SK-N-SH (cell line): ENCODE data around the gene MYH10. TPM values are rescaled to one million over a fixed set of nuclear protein-coding genes. Genes with fewer than 3 reads are reported as not detected.

Source experiments
- CTCF ChIA-PET: fragments of 300-600, 350-600 bp; formaldehyde crosslinking; extraction: SDS; loops from one replicate; lab custom pipeline; 2021; lab: Yijun Ruan, JAX
- POLR2A ChIA-PET: fragments of 350-600 bp; sonication (Branson Sonifier 250); formaldehyde crosslinking; extraction: SDS; loops from one replicate; lab custom pipeline; 2020; ENCODE audit warnings: antibody characterized with exemption, inconsistent platforms; lab: Yijun Ruan, JAX
- DNase-seq: peaks from one replicate; pipeline ENCODE4 v3.0.0; 2012
- H2AFZ ChIP-seq: fragments of 200-600 bp; sonication (generic); 2 replicates; pipeline ENCODE4 v1.8.1; 2016; ENCODE audit warnings: antibody characterized with exemption, mild to moderate bottlenecking, low read depth
- H3F3A ChIP-seq: fragments of 200-600 bp; sonication (generic); replicated peaks from 2 replicates; pipeline ENCODE3; 2016; ENCODE audit warnings: antibody characterized with exemption, mild to moderate bottlenecking; ENCODE audit not compliant: insufficient read depth
- H3K27ac ChIP-seq, 2 experiments: fragments of 200-500 bp in 1 of 2; fragments of 200-600 bp in 1 of 2; sonication (Bioruptor generic) in 1 of 2; sonication (generic), shearing (Covaris generic) in 1 of 2; 2 replicates each; pipeline versions ENCODE4 v1.5.1 to v1.6.1; 2014 to 2016; ENCODE audit warnings: low read depth in 2 of 2, inconsistent platforms in 1 of 2, low read length in 1 of 2, mild to moderate bottlenecking in 1 of 2, mixed read lengths in 1 of 2
- H3K27me3 ChIP-seq: fragments of 200-600 bp; sonication (generic), shearing (Covaris generic); 2 replicates; pipeline ENCODE4 v1.6.1; 2016; ENCODE audit warnings: mixed run types; ENCODE audit not compliant: insufficient read depth
- H3K36me3 ChIP-seq, 2 experiments: fragments of 200-500 bp in 1 of 2; fragments of 200-600 bp in 1 of 2; sonication (Bioruptor generic) in 1 of 2; sonication (generic) in 1 of 2; replicated peaks in 1 of 2; 2 replicates each; pipeline versions ENCODE3 to v1.5.1; 2014 to 2016; ENCODE audit warnings: low read length in 1 of 2, mild to moderate bottlenecking in 1 of 2; ENCODE audit not compliant: insufficient read depth in 2 of 2, control insufficient read depth in 1 of 2
- H3K4me1 ChIP-seq, 2 experiments: fragments of 200-500 bp in 1 of 2; fragments of 200-600 bp in 1 of 2; sonication (Bioruptor generic) in 1 of 2; sonication (generic), shearing (Covaris generic) in 1 of 2; 2 replicates each; pipeline versions ENCODE4 v1.5.1 to v1.6.1; 2014 to 2016; ENCODE audit warnings: low read depth in 1 of 2, low read length in 1 of 2, mixed run types in 1 of 2; ENCODE audit not compliant: insufficient read depth in 2 of 2, control insufficient read depth in 1 of 2
- H3K4me2 ChIP-seq: fragments of 200-600 bp; sonication (generic), shearing (Covaris generic); 2 replicates; pipeline ENCODE4 v1.6.1; 2017; ENCODE audit warnings: mixed run types
- H3K4me3 ChIP-seq, 2 experiments: fragments of 200-500 bp in 1 of 2; fragments of 200-600 bp in 1 of 2; sonication (Bioruptor generic) in 1 of 2; sonication (generic), shearing (Covaris generic) in 1 of 2; 2 replicates each; pipeline versions ENCODE4 v1.5.1 to v1.8.1; 2014 to 2016; ENCODE audit warnings: low read depth in 2 of 2, inconsistent platforms in 1 of 2, low read length in 1 of 2, mild to moderate bottlenecking in 1 of 2, mixed read lengths in 1 of 2, moderate library complexity in 1 of 2
- H3K79me2 ChIP-seq: fragments of 200-600 bp; sonication (generic); 2 replicates; pipeline ENCODE4 v1.8.1; 2017; ENCODE audit warnings: mild to moderate bottlenecking; ENCODE audit not compliant: insufficient read depth
- H3K9ac ChIP-seq: fragments of 200-600 bp; sonication (generic); 2 replicates; pipeline ENCODE4 v1.6.1; 2017; ENCODE audit warnings: mixed run types
- H3K9me2 ChIP-seq: fragments of 200-600 bp; sonication (generic); 2 replicates; pipeline ENCODE4 v1.6.1; 2017; ENCODE audit warnings: mixed run types
- H3K9me3 ChIP-seq: fragments of 200-600 bp; sonication (generic); 2 replicates; pipeline ENCODE4 v1.6.1; 2017; ENCODE audit warnings: mixed run types, mild to moderate bottlenecking, moderate library complexity
- H4K20me1 ChIP-seq: fragments of 200-600 bp; sonication (generic); 2 replicates; pipeline ENCODE4 v1.6.1; 2017; ENCODE audit warnings: mild to moderate bottlenecking, mixed run types; ENCODE audit not compliant: insufficient read depth
- EZH2phosphoT487 ChIP-seq: fragments of 200-600 bp; sonication (generic); IDR thresholded peaks from 2 replicates; pipeline ENCODE4 v1.6.1; 2017; ENCODE audit warnings: low read depth, mixed run types, mild to moderate bottlenecking, antibody characterized with exemption, moderate library complexity, borderline replicate concordance
- FOSL2 ChIP-seq: IDR thresholded peaks from 2 replicates; pipeline ENCODE4 v1.4.0; 2012; ENCODE audit warnings: low read depth, mild to moderate bottlenecking, moderate library complexity, borderline replicate concordance
- GATA2 ChIP-seq: sonication (generic); formaldehyde crosslinking; IDR thresholded peaks from 2 replicates; pipeline ENCODE4 v1.5.0; 2020; ENCODE audit warnings: mild to moderate bottlenecking, missing genetic modification reagents
- IRF3 ChIP-seq: fragments of 150-350 bp; IDR thresholded peaks from 2 replicates; pipeline ENCODE4 v1.6.1; 2016; ENCODE audit warnings: mild to moderate bottlenecking, low read depth, low read length
- MEF2A ChIP-seq: IDR thresholded peaks from 2 replicates; pipeline ENCODE4 v1.4.0; 2012; ENCODE audit warnings: low read depth, borderline replicate concordance
- NFIC ChIP-seq: IDR thresholded peaks from 2 replicates; pipeline ENCODE4 v1.4.0; 2012; ENCODE audit warnings: borderline replicate concordance
- PBX3 ChIP-seq: IDR thresholded peaks from 2 replicates; pipeline ENCODE4; 2012
- POLR2AphosphoS5 ChIP-seq: IDR thresholded peaks from 2 replicates; pipeline ENCODE4 v1.6.1; 2012; ENCODE audit warnings: low read depth, low read length
- RXRA ChIP-seq: IDR thresholded peaks from 2 replicates; pipeline ENCODE4 v1.4.0; 2012; ENCODE audit warnings: low read depth, mild to moderate bottlenecking, borderline replicate concordance
- TCF12 ChIP-seq: IDR thresholded peaks from 2 replicates; pipeline ENCODE4 v1.4.0; 2012
- TEAD4 ChIP-seq: IDR thresholded peaks from 2 replicates; pipeline ENCODE4 v1.4.0; 2012; ENCODE audit warnings: mild to moderate bottlenecking, borderline replicate concordance; ENCODE audit not compliant: insufficient read depth
- WGBS: methylation state at CpG from one replicate; pipeline ENCODE4 v1.1.6; 2017; ENCODE audit warnings: low lambda C conversion rate; 5-methylcytosine and 5-hydroxymethylcytosine counted together
- polyA plus RNA-seq, 3 experiments: library from polyadenylated mRNA; depleted of rRNA; stranded (reverse); fragments of >200 nt; gene quantifications; 2 replicates each; pipeline ENCODE4 v1.2.3, GENCODE V29; 2012
- TF ChIP-seq, protein P1 (sequence below): IDR thresholded peaks from 2 replicates; pipeline ENCODE4 v1.4.0; 2012; ENCODE audit warnings: low read depth
- TF ChIP-seq, protein P2 (sequence below): fragments of 200-600 bp; sonication (generic); IDR thresholded peaks from 2 replicates; pipeline ENCODE4 v1.6.1; 2017; ENCODE audit warnings: antibody characterized with exemption, mild to moderate bottlenecking, moderate library complexity
- TF ChIP-seq, protein P3 (sequence below): fragments of 150-350 bp; IDR thresholded peaks from 2 replicates; pipeline ENCODE4 v1.6.1; 2017; ENCODE audit warnings: antibody characterized with exemption, low read length, low read depth, borderline replicate concordance
- TF ChIP-seq, protein P4 (sequence below): IDR thresholded peaks from 2 replicates; pipeline ENCODE4 v1.6.1; 2012; ENCODE audit warnings: mild to moderate bottlenecking, low read depth, low read length, moderate library complexity

Gene MYH10
- polyA plus RNA-seq, 1 of the 3 experiments (the other 2 are of a cell fraction) = 64.2 TPM

- no peak for TF ChIP-seq IRF3
- no peak for TF ChIP-seq TCF12
- TF ChIP-seq GATA2 = no peak
- no peak for TF ChIP-seq EZH2phosphoT487
- TF ChIP-seq, all 33 proteins: peak for 0
These were observed 22.5 kb downstream of the MYH10 start (continued) for GRCh38 chr17:8608001-8608400.

DNA sequence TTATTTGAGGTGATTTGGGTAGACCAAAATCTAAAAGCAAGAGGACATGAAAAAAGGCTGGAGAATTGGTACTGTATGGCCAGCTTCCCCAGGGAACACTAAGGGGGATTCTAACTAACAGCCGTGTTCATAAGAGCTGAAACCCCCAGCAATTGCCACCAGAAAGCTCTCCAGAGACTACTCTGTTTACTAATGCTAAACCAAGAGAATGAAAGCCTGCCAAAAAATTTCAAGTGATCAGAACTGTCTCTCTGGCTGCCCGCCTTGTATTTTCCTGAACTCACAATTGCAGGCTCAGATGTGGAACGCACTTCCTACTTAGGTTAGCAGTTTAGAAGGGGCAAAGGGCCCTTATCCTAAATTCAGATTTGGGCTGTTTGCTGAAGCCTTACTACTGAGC is 24.1 kb downstream of the MYH10 start:
- no peaks in the 10 kb centered on the region for H3K27me3 ChIP-seq
- H3K79me2 ChIP-seq = peaks cover 72% of the 10 kb centered on the region
- H3K36me3 ChIP-seq = peaks cover 11 to 37% of the 10 kb centered on the region in 2 experiments
- no peak overlapping the region for H2AFZ ChIP-seq
- ChIA-PET POLR2A (no interaction called here), CTCF (interaction anchor here (1.4 kb wide), 1 partner anchor 24 kb away, joined by 6 read pairs; the partner anchor contains the start of gene MYH10)
- peaks cover 30% of the 10 kb centered on the region for H4K20me1 ChIP-seq
- no peak overlapping the region for H3K9ac ChIP-seq
- DNase-seq = no peak
- peaks cover 4% of the 10 kb centered on the region for H3F3A ChIP-seq
- peaks cover 0 to 4% of the 10 kb centered on the region in 2 experiments; a peak in 1 of 4 replicates for H3K4me1 ChIP-seq
- no peak for TF ChIP-seq PBX3
- TF ChIP-seq, all 33 proteins: peak for 0
- H3K9me2 ChIP-seq = no peaks in the 10 kb centered on the region
- no peak overlapping the region for H3K27ac ChIP-seq
- WGBS = 95% methylated on average over 3 of the region's 3 CpGs
- H3K4me3 ChIP-seq = no peak overlapping the region
- no peak overlapping the region for H3K4me2 ChIP-seq
- H3K9me3 ChIP-seq = no peaks in the 10 kb centered on the region

DNA sequence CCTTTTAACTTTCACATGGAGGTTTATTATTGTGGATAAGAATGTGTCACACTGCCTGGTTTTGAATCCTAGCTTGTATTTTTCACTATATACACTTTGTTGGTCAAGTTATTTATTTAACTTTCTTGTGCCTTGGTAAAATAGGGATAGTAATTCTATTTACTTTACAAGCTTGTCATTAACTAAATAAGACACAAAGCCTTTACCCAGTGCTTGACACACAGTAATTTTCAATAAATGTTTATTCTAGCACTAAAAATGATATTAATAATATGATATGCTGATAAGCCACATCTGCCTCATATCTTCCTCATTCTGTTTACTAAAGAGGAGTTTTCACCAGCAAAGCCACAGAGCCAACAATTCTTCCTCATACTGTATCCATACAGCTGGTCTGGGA is 27.8 kb downstream of the MYH10 start:
- H3K4me3 ChIP-seq = no peak overlapping the region
- H3K4me2 ChIP-seq = no peak overlapping the region
- H3K9ac ChIP-seq = no peak overlapping the region
- H3K27ac ChIP-seq = no peak overlapping the region
- H3K27me3 ChIP-seq = no peaks in the 10 kb centered on the region
- TF ChIP-seq, protein P1, sequence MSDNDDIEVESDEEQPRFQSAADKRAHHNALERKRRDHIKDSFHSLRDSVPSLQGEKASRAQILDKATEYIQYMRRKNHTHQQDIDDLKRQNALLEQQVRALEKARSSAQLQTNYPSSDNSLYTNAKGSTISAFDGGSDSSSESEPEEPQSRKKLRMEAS = no peak
- TF ChIP-seq, protein P2, sequence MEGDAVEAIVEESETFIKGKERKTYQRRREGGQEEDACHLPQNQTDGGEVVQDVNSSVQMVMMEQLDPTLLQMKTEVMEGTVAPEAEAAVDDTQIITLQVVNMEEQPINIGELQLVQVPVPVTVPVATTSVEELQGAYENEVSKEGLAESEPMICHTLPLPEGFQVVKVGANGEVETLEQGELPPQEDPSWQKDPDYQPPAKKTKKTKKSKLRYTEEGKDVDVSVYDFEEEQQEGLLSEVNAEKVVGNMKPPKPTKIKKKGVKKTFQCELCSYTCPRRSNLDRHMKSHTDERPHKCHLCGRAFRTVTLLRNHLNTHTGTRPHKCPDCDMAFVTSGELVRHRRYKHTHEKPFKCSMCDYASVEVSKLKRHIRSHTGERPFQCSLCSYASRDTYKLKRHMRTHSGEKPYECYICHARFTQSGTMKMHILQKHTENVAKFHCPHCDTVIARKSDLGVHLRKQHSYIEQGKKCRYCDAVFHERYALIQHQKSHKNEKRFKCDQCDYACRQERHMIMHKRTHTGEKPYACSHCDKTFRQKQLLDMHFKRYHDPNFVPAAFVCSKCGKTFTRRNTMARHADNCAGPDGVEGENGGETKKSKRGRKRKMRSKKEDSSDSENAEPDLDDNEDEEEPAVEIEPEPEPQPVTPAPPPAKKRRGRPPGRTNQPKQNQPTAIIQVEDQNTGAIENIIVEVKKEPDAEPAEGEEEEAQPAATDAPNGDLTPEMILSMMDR = no peak
- no peak for TF ChIP-seq NFIC
- TF ChIP-seq MEF2A = no peak
- TF ChIP-seq, protein P3, sequence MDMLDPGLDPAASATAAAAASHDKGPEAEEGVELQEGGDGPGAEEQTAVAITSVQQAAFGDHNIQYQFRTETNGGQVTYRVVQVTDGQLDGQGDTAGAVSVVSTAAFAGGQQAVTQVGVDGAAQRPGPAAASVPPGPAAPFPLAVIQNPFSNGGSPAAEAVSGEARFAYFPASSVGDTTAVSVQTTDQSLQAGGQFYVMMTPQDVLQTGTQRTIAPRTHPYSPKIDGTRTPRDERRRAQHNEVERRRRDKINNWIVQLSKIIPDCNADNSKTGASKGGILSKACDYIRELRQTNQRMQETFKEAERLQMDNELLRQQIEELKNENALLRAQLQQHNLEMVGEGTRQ = no peak
- no peak for TF ChIP-seq RXRA
- no peak for TF ChIP-seq FOSL2
- TF ChIP-seq TEAD4 = no peak
- TF ChIP-seq TCF12 = no peak
- no peak for TF ChIP-seq POLR2AphosphoS5
- TF ChIP-seq, protein P4, sequence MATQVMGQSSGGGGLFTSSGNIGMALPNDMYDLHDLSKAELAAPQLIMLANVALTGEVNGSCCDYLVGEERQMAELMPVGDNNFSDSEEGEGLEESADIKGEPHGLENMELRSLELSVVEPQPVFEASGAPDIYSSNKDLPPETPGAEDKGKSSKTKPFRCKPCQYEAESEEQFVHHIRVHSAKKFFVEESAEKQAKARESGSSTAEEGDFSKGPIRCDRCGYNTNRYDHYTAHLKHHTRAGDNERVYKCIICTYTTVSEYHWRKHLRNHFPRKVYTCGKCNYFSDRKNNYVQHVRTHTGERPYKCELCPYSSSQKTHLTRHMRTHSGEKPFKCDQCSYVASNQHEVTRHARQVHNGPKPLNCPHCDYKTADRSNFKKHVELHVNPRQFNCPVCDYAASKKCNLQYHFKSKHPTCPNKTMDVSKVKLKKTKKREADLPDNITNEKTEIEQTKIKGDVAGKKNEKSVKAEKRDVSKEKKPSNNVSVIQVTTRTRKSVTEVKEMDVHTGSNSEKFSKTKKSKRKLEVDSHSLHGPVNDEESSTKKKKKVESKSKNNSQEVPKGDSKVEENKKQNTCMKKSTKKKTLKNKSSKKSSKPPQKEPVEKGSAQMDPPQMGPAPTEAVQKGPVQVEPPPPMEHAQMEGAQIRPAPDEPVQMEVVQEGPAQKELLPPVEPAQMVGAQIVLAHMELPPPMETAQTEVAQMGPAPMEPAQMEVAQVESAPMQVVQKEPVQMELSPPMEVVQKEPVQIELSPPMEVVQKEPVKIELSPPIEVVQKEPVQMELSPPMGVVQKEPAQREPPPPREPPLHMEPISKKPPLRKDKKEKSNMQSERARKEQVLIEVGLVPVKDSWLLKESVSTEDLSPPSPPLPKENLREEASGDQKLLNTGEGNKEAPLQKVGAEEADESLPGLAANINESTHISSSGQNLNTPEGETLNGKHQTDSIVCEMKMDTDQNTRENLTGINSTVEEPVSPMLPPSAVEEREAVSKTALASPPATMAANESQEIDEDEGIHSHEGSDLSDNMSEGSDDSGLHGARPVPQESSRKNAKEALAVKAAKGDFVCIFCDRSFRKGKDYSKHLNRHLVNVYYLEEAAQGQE = no peak
- no peak for DNase-seq
- peaks cover 58% of the 10 kb centered on the region for H3K79me2 ChIP-seq
- H3K9me2 ChIP-seq = no peaks in the 10 kb centered on the region
- CTCF ChIA-PET = interaction anchor here (0.5 to 0.6 kb wide), 2 partner anchors 216 to 219 kb away, joined by 3 read pairs; no protein-coding TSS in a partner anchor
- H3K4me1 ChIP-seq = peaks cover 0 to 6% of the 10 kb centered on the region in 2 experiments; a peak in 1 of 4 replicates
- H2AFZ ChIP-seq = no peak overlapping the region
- H3K36me3 ChIP-seq = peaks cover 13 to 42% of the 10 kb centered on the region in 2 experiments
- POLR2A ChIA-PET = no interaction called here
- H3F3A ChIP-seq = peaks cover 5% of the 10 kb centered on the region
- no peaks in the 10 kb centered on the region for H3K9me3 ChIP-seq
- peaks cover 6% of the 10 kb centered on the region for H4K20me1 ChIP-seq
